GM18870 (cell line): ENCODE measurements around the gene DGCR2.
"Not testable (repeated sequence)": the region's sequence is repeated elsewhere in the genome, so short reads cannot be mapped to it uniquely, and the experiment has no call there.

Experiments
- ATAC-seq: cut with Tn5 transposase; IDR thresholded peaks from one replicate; pipeline ENCODE4 v1.9.1; 2021; ENCODE audit warnings: moderate library complexity; ENCODE audit not compliant: unreplicated experiment

The DGCR2 gene

GRCh38 chr22:19062943-19063308 is 59.3 kb downstream of the DGCR2 start:
- ATAC-seq = no peak

DNA sequence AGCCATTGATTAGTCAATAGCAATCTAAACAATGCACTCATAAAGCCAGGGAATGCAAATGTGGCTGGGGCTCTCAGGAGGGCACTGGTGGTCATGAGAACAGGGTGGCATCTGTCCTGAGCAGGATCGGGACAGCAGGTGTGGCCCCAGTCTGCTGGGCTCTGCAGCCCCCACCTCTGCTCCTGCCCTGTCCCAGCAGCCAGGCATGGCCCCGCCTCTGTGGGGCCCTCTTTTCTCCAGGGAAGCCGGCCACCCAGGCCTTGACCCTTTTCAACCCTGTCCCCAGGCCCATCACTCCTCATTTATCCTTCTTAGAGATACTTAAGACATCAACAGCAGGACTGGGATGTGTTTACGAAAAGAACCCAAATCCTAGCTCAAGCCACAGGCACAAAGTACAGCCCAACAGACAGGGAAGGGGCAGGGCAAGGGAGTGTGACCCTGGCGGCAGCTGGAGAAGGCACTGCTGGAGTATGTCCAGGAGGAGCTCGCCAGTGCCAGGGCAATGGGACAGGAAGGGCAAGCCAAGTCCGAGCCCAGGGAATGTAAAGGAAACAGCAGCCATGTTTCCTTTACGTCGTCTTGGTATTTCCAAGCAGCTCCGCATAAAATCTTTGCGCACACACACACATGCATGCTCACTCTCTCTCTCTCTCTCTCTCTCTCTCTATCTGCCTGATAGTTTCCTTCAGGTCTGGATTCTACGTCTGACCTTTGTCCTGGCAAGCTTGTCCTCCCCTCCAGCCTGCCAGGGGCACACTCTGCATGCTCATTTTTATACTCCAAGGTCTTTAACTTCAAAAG is 59.9 kb downstream of the DGCR2 start:
- no peak for ATAC-seq

DNA sequence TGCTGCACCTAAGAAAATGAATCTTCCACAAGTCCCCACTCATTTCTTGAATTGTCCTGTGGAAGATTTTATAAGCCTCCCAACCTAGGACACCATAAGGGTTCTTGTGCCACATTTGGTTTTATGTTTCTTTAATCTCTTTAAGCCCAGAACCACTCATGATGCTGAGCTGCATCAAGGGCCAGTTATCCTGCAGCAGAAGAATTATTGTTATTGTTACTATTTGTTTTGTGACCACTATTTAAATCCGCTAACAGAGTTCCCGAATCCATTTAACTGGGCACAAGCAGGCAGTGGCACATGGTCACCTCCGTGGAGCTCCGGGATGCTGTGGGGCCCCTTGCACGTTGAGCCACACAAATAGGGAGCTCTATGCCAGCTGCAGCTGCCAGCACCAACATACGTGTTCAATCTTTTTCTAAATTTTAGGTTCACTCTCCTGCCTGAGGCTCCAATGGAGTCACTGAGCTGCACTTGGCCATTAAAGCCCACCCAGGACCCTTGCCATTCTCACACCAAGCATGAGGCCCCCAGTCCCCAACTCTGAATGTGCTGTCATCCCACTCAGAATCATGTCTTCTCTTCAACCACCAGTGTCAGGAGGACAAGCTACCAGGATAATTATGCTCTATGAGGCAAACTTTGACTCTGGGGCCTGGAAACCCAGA is 60.6 kb downstream of the DGCR2 start:
- ATAC-seq = no peak

DNA sequence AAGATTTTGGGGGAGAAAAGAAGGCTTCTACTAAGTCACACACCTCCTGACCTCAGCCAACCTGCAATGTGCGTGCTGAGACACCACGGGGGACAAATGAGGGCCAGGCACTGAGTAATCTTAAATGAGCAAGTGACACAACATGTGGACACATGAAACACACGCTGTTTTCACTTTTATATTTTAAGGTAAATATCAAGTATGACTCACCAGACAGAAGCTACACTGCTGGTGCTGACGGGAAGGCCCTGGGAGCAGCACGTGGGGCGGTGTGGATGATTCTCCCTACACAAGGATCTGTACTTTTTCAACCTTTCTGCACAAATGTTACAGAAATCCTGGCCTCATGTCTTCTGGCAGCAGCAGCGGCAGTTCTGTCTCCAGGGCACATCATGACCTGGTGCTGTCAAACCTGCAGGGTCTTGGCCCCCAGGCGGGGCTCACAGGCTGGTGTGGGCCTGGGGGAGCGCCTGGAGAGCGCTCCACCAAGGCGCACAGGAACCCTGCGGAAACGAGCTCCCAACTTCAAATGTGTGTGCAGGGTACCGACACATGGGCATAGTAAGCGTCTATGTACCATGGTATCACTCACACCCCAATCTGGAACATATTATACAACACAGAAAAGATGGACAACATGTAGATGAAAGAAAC is 61.7 kb downstream of the DGCR2 start:
- ATAC-seq = no peak

GRCh38 chr22:19059481-19060278 is 62.5 kb downstream of the DGCR2 start:
- no peak for ATAC-seq

- ATAC-seq = no peak
Observed at GRCh38 chr22:19058713-19059451, 63.3 kb downstream of the DGCR2 start.

GRCh38 chr22:19057999-19058491 is 64.2 kb downstream of the DGCR2 start:
- no peak for ATAC-seq

- ATAC-seq = no peak
Observed at GRCh38 chr22:19057539-19057938, 64.7 kb downstream of the DGCR2 start.

DNA sequence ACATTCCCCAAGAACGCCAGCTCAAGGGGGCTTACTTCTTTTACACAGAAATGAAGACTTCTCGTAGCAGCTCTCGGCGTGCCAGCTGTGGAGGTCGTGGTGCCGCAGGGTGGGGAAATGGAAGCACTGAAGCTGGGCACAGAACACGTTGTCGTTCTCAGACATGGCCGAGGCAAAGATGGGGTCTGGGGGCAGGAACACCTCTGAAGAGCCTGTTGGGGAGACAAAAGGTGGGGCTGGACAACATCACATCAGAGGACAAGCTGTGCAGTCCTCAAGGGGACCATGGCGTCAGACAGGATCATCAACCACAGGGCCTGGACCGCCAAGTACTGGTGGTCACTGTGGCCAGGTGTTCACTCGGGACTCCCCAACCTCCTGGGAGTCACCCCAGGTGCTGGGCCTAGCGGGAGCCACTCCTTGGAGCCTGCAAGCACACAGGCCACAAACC is 65.2 kb downstream of the DGCR2 start:
- no peak for ATAC-seq

GRCh38 chr22:19055801-19056200 is 66.4 kb downstream of the DGCR2 start:
- ATAC-seq = no peak

GRCh38 chr22:19052941-19053541 is 69.2 kb downstream of the DGCR2 start:
- ATAC-seq = no peak

- ATAC-seq = no peak
Observed at GRCh38 chr22:19051381-19052072, 70.7 kb downstream of the DGCR2 start.

DNA sequence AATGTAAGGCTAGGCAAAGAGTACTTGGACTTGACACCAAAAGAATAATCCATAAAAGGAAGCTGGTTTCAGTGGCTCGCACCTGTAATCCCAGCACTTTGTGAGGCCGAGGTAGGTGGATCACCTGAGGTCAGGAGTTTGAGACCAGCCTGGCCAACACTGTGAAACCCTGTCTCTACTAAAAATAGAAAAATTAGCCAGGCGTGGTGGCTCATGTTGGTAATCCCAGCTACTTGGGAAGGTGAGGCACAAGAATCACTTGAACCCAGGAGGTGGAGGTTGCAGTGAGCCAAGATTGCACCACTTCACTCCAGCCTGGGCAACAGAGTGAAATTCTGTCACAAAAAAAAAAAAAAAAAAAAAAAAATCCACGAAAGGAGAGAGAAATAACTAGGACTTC is 71.4 kb downstream of the DGCR2 start:
- not testable (repeated sequence) for ATAC-seq

GRCh38 chr22:19050117-19050516 is 72.1 kb downstream of the DGCR2 start:
- no peak for ATAC-seq

- no peak for ATAC-seq
Observed at GRCh38 chr22:19048531-19048930, 73.7 kb downstream of the DGCR2 start.

- ATAC-seq = no peak
Observed at GRCh38 chr22:19047993-19048392, 74.2 kb downstream of the DGCR2 start.

DNA sequence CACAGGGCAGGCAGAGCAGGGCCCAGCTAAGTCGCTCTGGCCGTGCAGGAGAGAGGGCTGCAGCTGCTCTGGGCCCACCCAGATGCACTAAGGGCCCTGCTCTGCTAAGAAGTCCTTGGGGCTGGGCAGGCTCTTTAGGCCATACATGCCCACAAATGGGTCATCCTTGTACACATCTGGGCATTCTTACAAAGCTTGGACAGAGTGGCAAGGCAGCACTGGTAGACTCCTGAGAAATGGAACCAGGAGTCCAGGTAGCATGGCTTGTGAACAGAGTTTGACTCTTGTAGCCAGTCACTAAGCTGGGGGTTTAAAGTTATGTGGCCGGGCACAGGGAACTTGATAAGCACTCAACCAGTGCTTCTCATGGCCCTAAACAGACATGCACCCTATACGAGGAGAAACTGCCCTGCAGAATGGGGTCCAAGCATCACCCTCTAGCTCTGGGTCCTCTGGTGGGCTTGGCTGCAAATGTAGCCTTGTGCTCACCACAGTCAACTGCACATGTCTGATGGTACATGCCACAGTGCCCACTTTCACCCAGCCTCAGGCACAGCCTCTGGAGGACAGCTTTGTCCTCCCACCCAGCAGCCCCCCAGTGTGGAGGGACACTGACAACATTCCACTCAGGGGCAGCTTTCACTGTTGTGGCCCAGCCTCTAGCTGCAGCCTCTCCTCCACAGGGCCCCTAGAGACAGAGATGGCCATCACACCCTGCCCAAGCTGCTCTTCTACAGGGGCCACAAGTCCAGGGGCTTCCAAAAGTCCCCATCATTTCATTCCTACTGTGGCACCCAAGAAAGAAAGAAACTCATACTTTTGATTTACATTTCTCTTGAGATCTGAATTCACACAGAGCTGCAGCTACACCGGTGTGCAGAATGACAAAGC is 75.2 kb downstream of the DGCR2 start:
- ATAC-seq = no peak

- no peak for ATAC-seq
Observed at GRCh38 chr22:19046287-19046686, 75.9 kb downstream of the DGCR2 start.
